Peyer's patch (tissue), 4 donors: ENCODE results near the gene SDC3.

ENCODE experiments used
- POLR2A ChIP-seq, 2 donors: fragments of 450-650 bp; IDR thresholded peaks; one replicate each; pipeline ENCODE4 v1.5.1; 2017; ENCODE audit warnings: antibody characterized with exemption in 2 of 2, mild to moderate bottlenecking in 2 of 2, moderate library complexity in 2 of 2
- TF ChIP-seq, protein P1 (sequence below), 6 experiments: fragments of 450-650 bp in 4 of 6; fragments of 200-600 bp in 2 of 6; sonication (generic) in 1 of 6; IDR thresholded peaks; one replicate each; pipeline ENCODE4 v1.5.1; 2017 to 2019; ENCODE audit warnings: antibody characterized with exemption in 6 of 6, mild to moderate bottlenecking in 3 of 6, moderate library complexity in 1 of 6

DNA sequence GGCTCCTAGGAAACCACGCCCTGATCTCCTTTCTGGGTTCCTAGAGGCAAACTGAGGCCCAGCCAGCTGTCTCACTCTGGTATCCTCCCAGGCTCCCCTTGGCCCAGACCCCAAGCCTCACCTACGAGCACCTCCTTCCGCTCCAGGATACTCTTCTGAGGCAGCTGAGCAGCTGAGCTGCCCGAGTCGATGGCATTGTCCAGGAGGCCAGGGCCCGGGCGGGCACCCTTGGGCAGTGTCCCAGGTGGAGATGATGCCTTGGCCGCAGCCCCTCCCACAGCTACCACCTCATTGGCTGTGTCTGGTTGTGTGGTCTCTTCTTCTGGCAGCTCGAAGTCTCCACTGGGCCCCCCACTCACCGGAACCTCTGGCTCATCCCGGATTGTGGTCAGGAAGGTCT is 34.4 kb downstream of the SDC3 start:
- TF ChIP-seq, protein P1, sequence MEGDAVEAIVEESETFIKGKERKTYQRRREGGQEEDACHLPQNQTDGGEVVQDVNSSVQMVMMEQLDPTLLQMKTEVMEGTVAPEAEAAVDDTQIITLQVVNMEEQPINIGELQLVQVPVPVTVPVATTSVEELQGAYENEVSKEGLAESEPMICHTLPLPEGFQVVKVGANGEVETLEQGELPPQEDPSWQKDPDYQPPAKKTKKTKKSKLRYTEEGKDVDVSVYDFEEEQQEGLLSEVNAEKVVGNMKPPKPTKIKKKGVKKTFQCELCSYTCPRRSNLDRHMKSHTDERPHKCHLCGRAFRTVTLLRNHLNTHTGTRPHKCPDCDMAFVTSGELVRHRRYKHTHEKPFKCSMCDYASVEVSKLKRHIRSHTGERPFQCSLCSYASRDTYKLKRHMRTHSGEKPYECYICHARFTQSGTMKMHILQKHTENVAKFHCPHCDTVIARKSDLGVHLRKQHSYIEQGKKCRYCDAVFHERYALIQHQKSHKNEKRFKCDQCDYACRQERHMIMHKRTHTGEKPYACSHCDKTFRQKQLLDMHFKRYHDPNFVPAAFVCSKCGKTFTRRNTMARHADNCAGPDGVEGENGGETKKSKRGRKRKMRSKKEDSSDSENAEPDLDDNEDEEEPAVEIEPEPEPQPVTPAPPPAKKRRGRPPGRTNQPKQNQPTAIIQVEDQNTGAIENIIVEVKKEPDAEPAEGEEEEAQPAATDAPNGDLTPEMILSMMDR (IDR thresholded peaks at IDR 0.05): no peak
- TF ChIP-seq POLR2A (IDR thresholded peaks at IDR 0.05): no peak
